Activated naive CD4-positive, alpha-beta T cell treated with anti-CD3 and anti-CD28 coated beads, Interleukin-2, amount 50 U/mL, for 72 hours (primary cell): ENCODE data around the gene SERINC1. TPM values are rescaled to one million over a fixed set of nuclear protein-coding genes. Genes with fewer than 3 reads are reported as not detected.
A peak's percentile ranks its signal among the peaks of the same experiment; 100 is the strongest.
"Not testable (repeated sequence)": the region's sequence is repeated elsewhere in the genome, so short reads cannot be mapped to it uniquely, and the experiment has no call there.

Experiments
- ATAC-seq, 2 donors: fragments of 150-1000 bp; cut with Tn5 transposase; 2 replicates each; pipeline ENCODE4 v1.10.0; 2021; ENCODE audit warnings: mild to moderate bottlenecking in 2 of 2, moderate library complexity in 2 of 2
- DNase-seq, 2 donors: peaks; one replicate each; pipeline ENCODE4 v3.0.0; 2021 to 2022; ENCODE audit warnings: low spot score in 2 of 2
- H3K27ac Mint-ChIP-seq, 2 donors: one replicate each; pipeline ENCODE4 v1.8.0; 2022; ENCODE audit warnings: mild to moderate bottlenecking in 2 of 2, mixed read lengths in 2 of 2
- H3K36me3 Mint-ChIP-seq, 2 donors: one replicate each; pipeline ENCODE4 v1.8.0; 2022; ENCODE audit warnings: mixed read lengths in 2 of 2
- H3K9me3 Mint-ChIP-seq, 2 donors: one replicate each; pipeline ENCODE4 v1.8.0; 2022; ENCODE audit warnings: mixed read lengths in 2 of 2
- total RNA-seq, 2 donors: library from RNA; stranded (reverse); gene quantifications; one replicate each; pipeline ENCODE4 v1.2.3, GENCODE V29; 2022

SERINC1 gene
- 10 to 100 TPM; 41.0 to 51.5 TPM for total RNA-seq

DNA sequence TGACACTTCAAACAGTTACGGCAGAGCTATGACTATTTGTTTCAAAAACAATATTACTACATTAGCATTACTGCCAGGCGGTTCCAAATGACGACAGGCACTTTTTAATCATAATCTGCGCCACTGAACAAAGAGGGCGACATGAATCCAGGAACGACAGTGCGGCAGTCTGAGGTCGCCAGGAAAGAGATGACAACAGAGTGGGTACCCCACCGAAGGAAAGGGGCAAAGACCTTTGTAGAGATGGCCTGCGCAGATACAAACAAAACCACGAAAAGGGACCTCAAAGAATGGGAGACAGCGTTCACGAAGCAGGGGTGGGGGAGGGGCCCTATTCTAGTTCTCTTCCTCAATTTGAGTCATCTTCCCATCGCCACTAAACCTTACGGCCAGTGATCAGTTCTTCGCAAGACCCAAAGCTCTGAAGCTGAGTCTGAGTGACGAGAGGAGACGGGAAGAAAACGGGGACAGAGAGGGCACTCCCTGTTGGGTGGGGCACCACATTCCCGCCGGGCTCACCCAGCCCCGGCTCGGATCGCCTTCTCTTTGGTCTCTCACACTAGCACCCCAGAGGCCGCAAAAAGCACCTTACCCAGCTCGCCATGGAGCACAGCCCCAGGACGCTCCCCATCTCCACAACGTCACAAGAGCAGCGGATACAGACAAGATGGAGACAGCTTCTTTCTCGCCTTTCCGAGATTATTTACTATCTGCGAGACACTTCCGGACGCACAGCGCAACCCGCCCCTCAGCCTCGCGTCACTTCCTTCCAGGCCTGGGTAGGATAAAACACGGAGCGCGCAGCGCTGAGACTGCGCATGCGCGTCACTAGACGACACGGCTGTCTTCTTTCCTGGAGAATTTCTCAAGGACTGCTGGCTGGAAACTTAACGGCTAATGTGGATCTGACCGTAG lies at the start of gene SERINC1:
Gene SERINC1, minus strand, starts transcription at position 701 of the 915 bp plus-strand sequence. Its CDS starts 70 bp downstream, at position 631.
- ATAC-seq = peak; percentile 98

DNA sequence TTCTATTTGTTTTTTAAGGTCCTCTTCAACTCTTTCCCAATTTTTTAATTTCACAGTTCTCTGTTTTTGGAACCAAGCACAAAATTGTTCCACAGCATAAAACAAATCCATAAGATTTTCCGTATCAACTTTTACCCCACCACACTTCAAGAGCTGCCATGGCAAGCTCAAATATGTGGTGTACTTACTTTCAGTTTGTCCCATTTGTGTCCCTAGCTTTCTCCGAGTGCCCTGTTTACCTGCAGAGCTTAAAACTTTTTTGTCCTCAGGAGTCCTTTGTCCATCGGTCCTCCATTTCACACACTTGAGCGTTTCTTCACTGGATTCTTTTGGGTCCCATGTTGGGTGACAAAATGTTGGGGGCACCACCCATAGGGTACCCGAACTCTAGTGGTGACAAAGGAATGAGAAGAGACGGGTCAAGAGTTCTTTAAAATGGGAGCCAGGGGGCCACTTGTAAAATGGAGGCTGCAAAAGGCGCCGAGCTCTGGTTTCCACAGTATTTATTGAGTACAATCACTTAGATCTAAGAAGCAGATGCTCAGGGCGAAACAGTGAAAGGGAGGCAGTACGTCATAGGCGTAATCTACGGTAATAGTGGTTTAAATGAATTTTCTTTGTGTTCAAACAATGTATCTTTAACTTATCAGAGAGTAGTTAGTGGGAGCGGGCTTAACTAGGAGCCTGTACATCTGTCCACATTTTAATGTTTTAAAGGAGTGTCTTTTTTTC lies 39.8 kb upstream of the SERINC1 start:
- Mint-ChIP-seq H3K36me3 (peaks cover 6 to 12% of the 10 kb centered on the region in 2 donors), H3K27ac (no peak overlapping the region), H3K9me3 (peaks cover 10 to 11% of the 10 kb centered on the region in 2 donors)
- DNase-seq (no peak), ATAC-seq (no peak)

More for the DNA sequence above, at the start of gene SERINC1:
- DNase-seq = peak; percentile 80 to 91
- peaks cover 11 to 27% of the 10 kb centered on the region in 2 donors for H3K36me3 Mint-ChIP-seq
- no peaks in the 10 kb centered on the region for H3K9me3 Mint-ChIP-seq
- H3K27ac Mint-ChIP-seq = peak within 1 kb of the TSS; percentile 97 to 100

DNA sequence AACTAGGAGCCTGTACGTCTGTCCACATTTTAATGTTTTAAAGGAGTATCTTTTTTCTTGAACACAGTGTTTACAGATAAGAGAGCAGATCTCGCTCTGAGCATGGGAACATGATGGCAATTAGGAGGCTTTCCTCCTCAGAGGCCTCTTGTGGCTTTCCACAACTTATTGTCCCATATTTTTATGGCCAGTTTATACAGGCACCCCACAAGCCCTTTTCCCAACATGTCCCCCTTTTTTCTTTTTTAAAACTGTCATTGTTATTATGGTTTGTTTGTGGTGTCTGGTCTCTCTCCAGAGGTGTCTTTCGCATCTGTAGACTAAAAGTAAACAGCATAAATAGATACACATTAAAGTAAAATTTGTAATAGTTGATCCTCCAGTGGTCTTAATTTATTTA lies 33.6 kb upstream of the SERINC1 start:
- ATAC-seq, H3K27ac Mint-ChIP-seq, DNase-seq: not testable (repeated sequence)
- H3K36me3 Mint-ChIP-seq = peaks cover 15 to 41% of the 10 kb centered on the region in 2 donors
- peaks cover 35 to 42% of the 10 kb centered on the region in 2 donors for H3K9me3 Mint-ChIP-seq

DNA sequence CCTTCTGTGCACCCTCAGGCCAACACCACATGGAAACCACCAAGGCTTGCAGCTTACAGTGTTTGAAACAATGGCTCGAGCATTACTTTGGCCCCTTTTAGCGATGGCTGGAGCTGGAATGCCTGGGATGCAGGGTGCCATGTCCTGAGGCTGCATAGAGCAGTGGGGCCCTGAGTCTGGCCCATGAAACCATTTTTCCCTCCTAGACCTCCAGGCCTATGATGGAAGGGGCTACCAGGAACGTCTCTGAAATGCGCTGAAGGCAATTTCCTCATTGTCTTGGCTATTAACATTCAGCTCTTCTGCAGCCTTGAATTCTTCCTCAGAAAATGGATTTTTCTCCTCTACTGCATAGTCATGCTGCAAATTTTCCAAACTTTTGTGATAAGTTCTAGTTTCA lies 29.9 kb upstream of the SERINC1 start:
- no peak for ATAC-seq
- no peak for DNase-seq
- Mint-ChIP-seq H3K27ac (no peak overlapping the region), H3K9me3 (peaks cover 45 to 51% of the 10 kb centered on the region in 2 donors), H3K36me3 (peaks cover 20 to 58% of the 10 kb centered on the region in 2 donors)

DNA sequence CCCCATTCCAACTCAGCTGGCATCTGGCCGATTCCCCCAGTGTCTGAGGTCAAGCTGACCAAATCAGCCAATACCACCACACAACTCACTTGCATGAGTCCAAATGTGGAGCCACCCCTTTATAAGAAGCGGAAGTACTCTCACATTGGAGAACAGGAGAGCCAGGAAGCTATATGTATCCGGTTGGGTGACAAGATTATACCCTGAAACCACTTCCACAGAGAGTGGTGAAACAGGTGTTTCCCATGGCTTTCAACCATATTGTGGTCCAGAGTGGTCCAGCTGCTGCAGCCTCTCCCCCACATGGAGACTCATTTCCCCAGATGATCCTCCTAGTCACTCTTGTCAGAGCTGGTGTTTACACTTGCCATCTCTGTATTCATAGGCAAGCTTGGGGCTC lies 24.0 kb upstream of the SERINC1 start:
- DNase-seq = no peak
- H3K36me3 Mint-ChIP-seq = peaks cover 10 to 45% of the 10 kb centered on the region in 2 donors
- H3K9me3 Mint-ChIP-seq = peaks cover 22 to 28% of the 10 kb centered on the region in 2 donors
- ATAC-seq = peak; percentile 47
- no peak overlapping the region for H3K27ac Mint-ChIP-seq

DNA sequence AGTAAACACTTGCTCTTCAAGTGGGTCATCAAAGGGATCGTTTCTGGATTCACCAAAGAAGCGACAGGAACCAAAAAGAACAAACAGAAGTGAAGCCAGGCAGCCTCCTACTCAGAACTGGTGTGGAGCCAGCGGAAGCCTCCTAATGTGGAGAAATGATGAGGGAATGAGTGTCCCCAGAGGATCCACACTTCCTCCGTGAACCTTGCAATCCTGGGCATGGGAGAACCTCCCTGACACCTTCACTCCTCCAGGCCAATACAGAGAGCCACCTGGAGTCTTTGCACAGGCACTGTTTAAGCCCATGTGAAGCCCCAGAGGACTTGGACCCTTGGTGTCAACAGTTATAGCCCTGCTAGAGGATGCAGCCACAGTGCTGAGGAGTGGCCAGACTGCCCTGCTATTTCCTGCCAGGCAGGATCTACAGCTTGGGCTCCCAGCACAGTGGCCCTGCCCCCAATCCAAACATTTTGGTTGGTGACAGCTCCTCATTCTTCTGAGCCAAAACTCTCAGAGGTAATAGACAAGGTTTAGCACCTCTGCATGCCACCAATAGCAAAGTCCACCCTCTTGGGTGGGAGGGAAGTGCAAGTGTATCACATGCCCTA lies 23.2 kb upstream of the SERINC1 start:
- H3K36me3 Mint-ChIP-seq = peaks cover 10 to 40% of the 10 kb centered on the region in 2 donors
- H3K9me3 Mint-ChIP-seq = peaks cover 20 to 26% of the 10 kb centered on the region in 2 donors
- no peak for DNase-seq
- no peak for ATAC-seq
- no peak overlapping the region for H3K27ac Mint-ChIP-seq

DNA sequence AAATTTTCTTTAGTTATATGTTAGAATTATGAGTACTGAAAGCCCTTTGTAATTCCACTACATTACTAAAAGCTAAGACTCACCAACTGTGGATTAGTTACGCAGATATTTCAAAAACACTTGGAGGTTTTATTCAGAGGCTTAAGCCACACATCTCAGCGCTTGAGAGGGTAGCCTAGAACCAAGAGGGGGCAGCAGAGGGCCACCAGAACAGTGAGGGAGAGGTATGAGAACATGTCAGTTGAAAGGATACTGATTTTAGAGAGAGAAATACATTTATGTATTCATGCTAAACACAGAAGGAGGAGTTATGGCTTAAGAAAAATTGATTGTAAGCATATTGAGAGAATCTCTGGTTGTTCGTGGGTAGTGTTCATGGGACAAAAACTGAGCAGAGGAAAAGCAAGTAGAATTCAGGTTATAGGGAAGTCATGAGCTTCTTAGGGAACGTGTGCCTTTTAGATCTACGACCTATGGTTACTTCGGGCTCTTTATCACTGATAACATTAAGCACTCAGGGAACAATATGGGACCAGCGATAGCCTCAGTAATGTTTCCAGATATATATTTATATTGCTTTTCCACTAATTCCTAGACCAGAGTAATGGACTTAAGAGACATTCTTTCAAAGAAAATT lies 20.4 kb upstream of the SERINC1 start:
- Mint-ChIP-seq H3K9me3 (peaks cover 0 to 5% of the 10 kb centered on the region in 2 donors), H3K27ac (no peak overlapping the region), H3K36me3 (peaks cover under 1 to 15% of the 10 kb centered on the region in 2 donors)
- DNase-seq (peak in 1 of 2 donors; percentile 67), ATAC-seq (peak; percentile 90 to 98)

DNA sequence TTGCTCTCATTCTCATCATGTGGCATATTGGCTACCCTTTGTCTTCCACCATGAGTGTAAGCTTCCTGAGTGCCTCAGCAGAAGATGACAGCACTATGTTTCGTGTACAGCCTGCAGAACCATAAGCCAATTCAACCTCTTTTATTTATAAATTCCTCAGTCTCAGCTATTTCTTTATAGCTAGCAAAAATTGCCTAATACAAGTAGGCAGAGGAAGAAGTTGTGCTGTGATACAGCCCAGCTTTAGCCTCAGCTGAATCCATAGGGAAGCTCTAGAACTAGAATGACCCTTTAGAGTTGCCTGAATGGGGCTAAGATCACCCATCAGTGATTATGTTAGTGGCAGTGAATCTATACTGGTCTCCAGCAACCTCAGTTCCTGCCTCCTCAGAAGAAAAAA lies 19.0 kb upstream of the SERINC1 start:
- DNase-seq = no peak
- no peaks in the 10 kb centered on the region for H3K9me3 Mint-ChIP-seq
- ATAC-seq = no peak
- no peak overlapping the region for H3K27ac Mint-ChIP-seq
- H3K36me3 Mint-ChIP-seq = peaks cover 0 to 4% of the 10 kb centered on the region in 2 donors

DNA sequence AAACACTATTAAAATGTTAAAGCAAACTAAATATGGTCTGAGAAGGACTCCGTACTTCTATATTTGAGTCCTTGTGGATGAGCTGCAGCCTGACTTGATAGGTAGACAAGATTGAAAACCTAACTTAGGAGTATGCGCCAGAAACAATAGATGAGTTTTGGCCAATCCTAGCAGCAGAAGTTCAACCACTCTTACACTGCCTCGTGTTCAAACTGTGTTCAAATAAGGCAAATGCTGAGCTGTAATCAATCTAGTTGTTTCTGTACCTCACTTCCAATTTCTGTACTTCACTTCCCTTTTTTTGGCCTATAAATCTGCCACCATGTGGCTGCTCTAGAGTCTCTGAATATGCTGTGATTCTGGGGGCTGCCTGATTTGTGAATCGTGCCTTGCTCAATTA lies 13.2 kb upstream of the SERINC1 start:
- no peaks in the 10 kb centered on the region for H3K36me3 Mint-ChIP-seq
- DNase-seq (no peak), ATAC-seq (no peak)
- H3K27ac Mint-ChIP-seq = no peak overlapping the region
- H3K9me3 Mint-ChIP-seq = no peaks in the 10 kb centered on the region

DNA sequence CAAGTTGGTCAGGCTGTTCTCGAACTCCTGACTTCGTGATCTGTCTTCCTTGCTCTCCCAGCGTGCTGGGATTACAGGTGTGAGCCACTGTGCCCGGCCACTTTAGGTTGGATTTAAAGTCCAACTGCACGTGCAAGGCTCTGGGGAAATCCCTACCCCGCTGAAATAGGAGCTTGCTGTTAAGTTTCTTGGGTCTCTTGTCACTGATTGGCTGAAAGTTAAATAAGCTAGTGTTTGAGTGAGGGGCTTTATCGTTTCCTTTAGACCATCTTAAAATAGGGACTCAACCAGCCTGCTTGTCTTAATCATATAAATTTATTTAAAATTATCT lies 11.1 kb upstream of the SERINC1 start:
- Mint-ChIP-seq H3K9me3 (no peaks in the 10 kb centered on the region), H3K36me3 (no peaks in the 10 kb centered on the region), H3K27ac (no peak overlapping the region)
- DNase-seq = no peak
- no peak for ATAC-seq

DNA sequence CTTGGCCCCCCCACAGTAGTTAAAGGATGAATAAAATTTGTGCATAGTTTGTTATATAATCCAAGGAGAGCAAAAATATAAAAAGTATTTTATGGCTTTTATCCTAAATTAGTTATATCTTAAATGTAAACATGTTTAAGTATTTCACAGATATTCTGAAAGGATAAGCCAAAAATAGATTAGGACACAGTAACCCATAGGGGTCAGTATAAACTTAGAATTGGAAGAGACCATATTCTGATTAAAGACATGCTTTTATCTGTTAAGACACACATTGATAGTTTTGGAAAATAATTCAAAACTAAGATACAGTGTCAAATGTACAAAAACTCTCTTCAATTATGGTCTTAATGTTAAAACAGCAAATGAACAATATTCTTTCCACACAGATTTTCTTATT lies 4.5 kb upstream of the SERINC1 start:
- DNase-seq = no peak
- H3K36me3 Mint-ChIP-seq = peaks cover 8% of the 10 kb centered on the region in 2 donors
- no peak overlapping the region for H3K27ac Mint-ChIP-seq
- H3K9me3 Mint-ChIP-seq = no peaks in the 10 kb centered on the region
- ATAC-seq = no peak

DNA sequence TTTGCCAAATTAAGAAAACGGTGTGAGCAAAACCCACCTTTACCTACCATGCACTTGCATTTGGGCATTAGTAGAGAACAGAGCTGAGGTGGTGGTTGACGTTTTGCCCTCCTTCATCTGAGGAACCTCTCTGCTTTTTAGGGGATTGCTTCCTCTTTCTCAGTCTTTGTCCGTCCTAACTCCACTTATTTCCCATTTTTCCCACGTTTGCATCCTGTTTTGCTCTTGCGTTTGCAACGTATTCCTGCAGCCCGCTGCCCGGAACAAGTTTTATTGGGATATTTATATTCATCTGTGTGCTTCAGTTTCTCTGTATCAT lies 374 bp upstream of the SERINC1 start:
- DNase-seq (no peak), ATAC-seq (peak; percentile 35 to 41)
- peak overlapping the region; percentile 97 to 100 for H3K27ac Mint-ChIP-seq
- H3K9me3 Mint-ChIP-seq = no peaks in the 10 kb centered on the region
- peaks cover 11 to 23% of the 10 kb centered on the region in 2 donors for H3K36me3 Mint-ChIP-seq

DNA sequence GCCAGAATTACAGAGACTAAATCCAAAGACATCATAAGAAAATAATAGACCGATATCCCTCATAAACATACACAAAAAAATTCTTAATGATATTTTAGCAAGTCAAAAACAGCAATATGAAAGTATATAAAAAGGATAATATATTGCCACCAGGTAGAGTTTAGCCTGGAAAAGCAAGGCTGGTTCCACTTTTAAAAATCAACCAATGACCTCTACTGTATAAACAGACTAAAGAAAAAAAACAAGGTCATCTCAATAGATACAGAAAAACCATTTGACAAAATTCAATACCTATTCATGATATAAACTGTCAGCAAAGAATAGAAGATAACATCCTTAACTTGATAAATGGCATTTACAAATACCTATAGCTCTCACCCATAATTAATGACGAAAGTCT lies 9.7 kb downstream of the SERINC1 start:
- peaks cover 0 to 47% of the 10 kb centered on the region in 2 donors for H3K36me3 Mint-ChIP-seq

DNA sequence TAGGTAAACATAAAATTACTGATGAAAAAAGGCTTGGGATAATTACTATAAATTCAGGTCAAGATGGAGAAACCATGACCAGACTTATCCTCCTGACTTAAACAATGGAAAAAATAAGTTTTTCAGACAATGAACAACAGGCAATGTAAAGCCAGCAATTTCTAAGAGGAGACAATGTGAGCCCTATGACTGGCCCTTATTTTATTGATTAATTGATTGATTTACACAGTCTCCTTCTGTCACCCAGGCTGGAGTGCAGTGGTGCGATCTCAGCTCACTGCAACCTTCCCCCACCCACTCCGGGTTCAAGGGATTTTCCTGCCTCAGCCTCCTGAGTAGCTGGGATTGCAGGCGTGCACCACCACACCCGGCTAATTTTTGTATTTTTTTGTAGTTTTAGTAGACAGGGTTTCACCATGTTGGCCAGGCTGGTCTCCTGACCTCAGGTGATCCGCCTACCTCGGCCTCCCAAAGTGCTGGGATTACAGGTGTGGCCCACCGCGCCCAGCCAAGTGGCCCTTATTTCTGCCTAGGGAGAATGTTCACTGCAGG lies 11.7 kb downstream of the SERINC1 start:
- DNase-seq, H3K27ac Mint-ChIP-seq, H3K9me3 Mint-ChIP-seq, ATAC-seq: not testable (repeated sequence)
- peaks cover 0 to 37% of the 10 kb centered on the region in 2 donors for H3K36me3 Mint-ChIP-seq

More for the DNA sequence above, 9.7 kb downstream of the SERINC1 start:
- ATAC-seq (no peak), DNase-seq (no peak)
- Mint-ChIP-seq H3K9me3 (no peaks in the 10 kb centered on the region), H3K27ac (no peak overlapping the region)

DNA sequence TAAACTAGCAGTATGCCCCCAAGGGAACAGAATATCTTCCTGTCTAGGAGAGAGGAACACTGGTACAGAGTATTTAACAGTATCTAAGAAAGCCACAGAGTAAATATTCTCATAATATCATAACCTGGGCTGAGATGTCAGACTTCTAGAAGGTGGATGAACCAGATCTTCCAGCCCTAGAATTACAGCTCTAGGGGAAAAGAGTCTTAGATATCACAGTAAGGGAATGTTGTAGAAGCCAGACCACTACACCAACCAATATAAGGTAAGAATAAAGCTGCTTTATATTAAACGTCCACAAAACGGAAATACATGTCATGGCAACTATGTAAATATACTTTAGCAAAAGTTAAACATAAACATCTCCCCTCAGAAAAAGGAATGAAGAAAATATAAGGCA lies 12.4 kb downstream of the SERINC1 start:
- DNase-seq = no peak
- H3K36me3 Mint-ChIP-seq = peaks cover 0 to 43% of the 10 kb centered on the region in 2 donors
- no peak for ATAC-seq
- H3K9me3 Mint-ChIP-seq = no peaks in the 10 kb centered on the region
- H3K27ac Mint-ChIP-seq = peak overlapping the region; percentile 8 to 29

DNA sequence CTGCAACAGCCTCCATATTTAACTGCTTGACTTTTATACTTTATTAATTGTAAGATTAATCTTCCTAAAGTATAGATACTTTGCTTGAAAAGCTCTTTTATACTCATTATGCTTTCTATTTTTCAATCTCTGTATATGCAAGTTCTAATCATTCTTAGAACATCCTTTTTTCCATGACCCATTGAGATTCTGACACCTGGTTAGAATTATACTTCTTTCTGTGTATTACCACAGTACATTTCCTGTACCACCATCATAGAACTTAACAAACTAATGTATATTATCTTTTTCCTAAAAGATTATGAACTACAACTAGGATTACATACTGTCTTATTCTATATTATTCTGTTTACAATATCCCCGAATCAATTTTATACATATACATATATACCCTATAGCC lies 13.5 kb downstream of the SERINC1 start:
- no peak for ATAC-seq
- H3K9me3 Mint-ChIP-seq = no peaks in the 10 kb centered on the region
- no peak for DNase-seq
- H3K36me3 Mint-ChIP-seq = peaks cover 5 to 46% of the 10 kb centered on the region in 2 donors
- peak overlapping the region in 1 of 2 donors; percentile 18 for H3K27ac Mint-ChIP-seq
